HG02642 (cell line): Measurements from ENCODE around the gene KCNV2.
A peak's percentile ranks its signal among the peaks of the same experiment; 100 is the strongest.

Experiments
- ATAC-seq: cut with Tn5 transposase; IDR thresholded peaks from one replicate; pipeline ENCODE4 v1.9.1; 2021; ENCODE audit warnings: mild to moderate bottlenecking; ENCODE audit not compliant: unreplicated experiment, poor library complexity

KCNV2 gene

GRCh38 chr9:2745560-2746380, 28.5 kb downstream of the KCNV2 start:
- ATAC-seq: no peak

- ATAC-seq: no peak
Measured at GRCh38 chr9:2749485-2749884, 32.2 kb downstream of the KCNV2 start.

GRCh38 chr9:2755285-2755684, 38.0 kb downstream of the KCNV2 start:
- no peak for ATAC-seq

- no peak for ATAC-seq
Measured at GRCh38 chr9:2758162-2758897, 41.0 kb downstream of the KCNV2 start.

GRCh38 chr9:2758898-2759510, 41.7 kb downstream of the KCNV2 start:
- ATAC-seq: no peak

- peak; percentile 71 for ATAC-seq
Measured at GRCh38 chr9:2761424-2761823, 44.1 kb downstream of the KCNV2 start.

- peak; percentile 53 for ATAC-seq
Measured at GRCh38 chr9:2764353-2764752, 47.0 kb downstream of the KCNV2 start.

GRCh38 chr9:2765250-2765880, 48.1 kb downstream of the KCNV2 start:
- no peak for ATAC-seq

GRCh38 chr9:2767800-2768677, 50.7 kb downstream of the KCNV2 start:
- no peak for ATAC-seq

GRCh38 chr9:2771087-2771486, 53.8 kb downstream of the KCNV2 start:
- ATAC-seq: no peak

- ATAC-seq: no peak
Measured at GRCh38 chr9:2771661-2772060, 54.4 kb downstream of the KCNV2 start.

GRCh38 chr9:2777454-2777853, 60.1 kb downstream of the KCNV2 start:
- ATAC-seq: no peak

- ATAC-seq: no peak
Measured at GRCh38 chr9:2778816-2779215, 61.5 kb downstream of the KCNV2 start.
